Tongue (tissue), 2 donors: ENCODE measurements around the gene SLC26A6. TPM values are rescaled to one million over a fixed set of nuclear protein-coding genes. Genes with fewer than 3 reads are reported as not detected.

Experiments
- DNase-seq: peaks from one replicate; pipeline ENCODE4 v3.0.0-alpha.2; 2015
- total RNA-seq: library from RNA; depleted of rRNA; stranded (reverse); fragments of >200 nt; gene quantifications from one replicate; pipeline ENCODE4 v1.2.3, GENCODE V29; 2014

Gene SLC26A6, protein sequence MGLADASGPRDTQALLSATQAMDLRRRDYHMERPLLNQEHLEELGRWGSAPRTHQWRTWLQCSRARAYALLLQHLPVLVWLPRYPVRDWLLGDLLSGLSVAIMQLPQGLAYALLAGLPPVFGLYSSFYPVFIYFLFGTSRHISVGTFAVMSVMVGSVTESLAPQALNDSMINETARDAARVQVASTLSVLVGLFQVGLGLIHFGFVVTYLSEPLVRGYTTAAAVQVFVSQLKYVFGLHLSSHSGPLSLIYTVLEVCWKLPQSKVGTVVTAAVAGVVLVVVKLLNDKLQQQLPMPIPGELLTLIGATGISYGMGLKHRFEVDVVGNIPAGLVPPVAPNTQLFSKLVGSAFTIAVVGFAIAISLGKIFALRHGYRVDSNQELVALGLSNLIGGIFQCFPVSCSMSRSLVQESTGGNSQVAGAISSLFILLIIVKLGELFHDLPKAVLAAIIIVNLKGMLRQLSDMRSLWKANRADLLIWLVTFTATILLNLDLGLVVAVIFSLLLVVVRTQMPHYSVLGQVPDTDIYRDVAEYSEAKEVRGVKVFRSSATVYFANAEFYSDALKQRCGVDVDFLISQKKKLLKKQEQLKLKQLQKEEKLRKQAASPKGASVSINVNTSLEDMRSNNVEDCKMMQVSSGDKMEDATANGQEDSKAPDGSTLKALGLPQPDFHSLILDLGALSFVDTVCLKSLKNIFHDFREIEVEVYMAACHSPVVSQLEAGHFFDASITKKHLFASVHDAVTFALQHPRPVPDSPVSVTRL
- 12.4 TPM for total RNA-seq

- DNase-seq = peak; percentile 98
These were observed at the start of gene SLC26A6 for GRCh38 chr3:48635222-48636021. TSS of gene SLC26A6 (minus strand) at chr3:48635461. CDS start at chr3:48635393, 68 bp downstream.

GRCh38 chr3:48684480-48685143, 49.4 kb upstream of the SLC26A6 start:
- DNase-seq = peak; percentile 12

GRCh38 chr3:48684054-48684349, 48.7 kb upstream of the SLC26A6 start:
- no peak for DNase-seq

DNA sequence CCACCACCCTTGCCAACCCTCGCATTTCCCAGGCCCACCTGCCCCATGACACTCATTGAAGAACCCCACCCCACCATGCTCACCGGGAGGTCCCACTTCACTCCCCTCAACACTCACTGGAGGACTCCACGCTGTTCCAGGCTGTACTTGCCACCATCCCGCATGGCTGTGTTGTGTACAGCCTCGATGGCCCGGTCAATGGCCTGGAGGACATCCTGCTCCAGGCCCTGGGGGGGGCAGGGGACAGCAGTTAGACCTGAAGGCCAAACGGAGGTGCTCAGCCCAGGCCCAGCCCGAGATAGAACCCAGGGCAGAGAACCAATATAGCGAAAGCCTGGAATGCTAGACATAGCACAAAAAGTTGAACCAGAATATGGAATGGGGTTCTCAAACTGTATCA, 47.5 kb upstream of the SLC26A6 start:
- no peak for DNase-seq

- no peak for DNase-seq
These were observed 46.8 kb upstream of the SLC26A6 start for GRCh38 chr3:48681974-48682610.

DNA sequence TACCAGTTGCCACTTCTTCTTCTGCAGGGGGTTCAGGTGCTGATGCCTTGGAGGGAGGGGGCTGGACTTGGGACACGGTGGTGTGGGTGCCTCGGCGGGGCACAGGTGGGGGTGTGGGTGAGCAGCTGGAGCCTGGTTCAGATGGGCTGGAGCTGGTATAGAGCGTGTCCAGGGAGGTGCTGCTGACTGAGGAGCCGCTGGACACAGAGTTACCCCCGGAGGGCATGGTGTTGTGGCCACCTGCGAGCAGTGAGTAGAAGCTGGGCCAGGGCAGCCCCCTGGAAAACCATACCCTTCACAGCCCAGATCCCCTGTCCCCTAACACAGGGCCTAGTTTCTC, 46.2 kb upstream of the SLC26A6 start:
- no peak for DNase-seq

DNA sequence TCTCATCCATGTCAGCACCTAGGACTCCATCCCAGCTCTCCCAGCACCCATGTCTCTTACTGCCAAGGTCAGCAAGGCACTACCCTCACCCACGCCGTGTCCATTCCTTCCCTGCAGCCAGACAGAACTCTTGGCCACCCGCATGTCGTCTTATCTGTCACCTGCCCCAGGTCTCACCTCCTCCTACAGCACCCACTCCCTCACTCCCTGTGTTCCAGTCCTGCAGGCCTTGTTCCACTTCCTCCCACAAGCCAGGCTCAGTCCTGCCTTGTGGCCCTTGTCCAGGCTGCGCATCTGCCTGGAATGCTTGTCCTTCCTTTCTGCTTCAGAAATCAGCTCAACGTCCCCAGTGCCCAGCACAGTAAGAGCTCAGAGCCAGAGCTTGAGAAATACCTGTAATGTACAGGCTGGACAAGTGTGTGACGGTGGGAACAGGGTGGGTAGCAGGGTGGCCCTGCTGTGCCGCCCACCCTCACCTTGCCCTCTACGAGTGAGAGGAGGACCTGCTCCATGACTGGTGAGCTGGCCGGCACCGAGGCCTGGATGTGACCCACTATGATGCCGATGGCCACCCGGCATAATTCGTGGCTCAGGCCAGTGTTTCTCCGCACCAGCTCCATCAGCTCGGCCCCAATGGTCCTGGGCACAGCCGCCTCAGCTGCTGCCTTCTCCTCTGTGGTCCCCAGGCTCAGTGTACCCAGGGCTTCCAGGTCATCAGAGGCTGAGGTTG, 45.7 kb upstream of the SLC26A6 start:
- DNase-seq = no peak

- DNase-seq = no peak
These were observed 44.4 kb upstream of the SLC26A6 start for GRCh38 chr3:48679411-48680391.

DNA sequence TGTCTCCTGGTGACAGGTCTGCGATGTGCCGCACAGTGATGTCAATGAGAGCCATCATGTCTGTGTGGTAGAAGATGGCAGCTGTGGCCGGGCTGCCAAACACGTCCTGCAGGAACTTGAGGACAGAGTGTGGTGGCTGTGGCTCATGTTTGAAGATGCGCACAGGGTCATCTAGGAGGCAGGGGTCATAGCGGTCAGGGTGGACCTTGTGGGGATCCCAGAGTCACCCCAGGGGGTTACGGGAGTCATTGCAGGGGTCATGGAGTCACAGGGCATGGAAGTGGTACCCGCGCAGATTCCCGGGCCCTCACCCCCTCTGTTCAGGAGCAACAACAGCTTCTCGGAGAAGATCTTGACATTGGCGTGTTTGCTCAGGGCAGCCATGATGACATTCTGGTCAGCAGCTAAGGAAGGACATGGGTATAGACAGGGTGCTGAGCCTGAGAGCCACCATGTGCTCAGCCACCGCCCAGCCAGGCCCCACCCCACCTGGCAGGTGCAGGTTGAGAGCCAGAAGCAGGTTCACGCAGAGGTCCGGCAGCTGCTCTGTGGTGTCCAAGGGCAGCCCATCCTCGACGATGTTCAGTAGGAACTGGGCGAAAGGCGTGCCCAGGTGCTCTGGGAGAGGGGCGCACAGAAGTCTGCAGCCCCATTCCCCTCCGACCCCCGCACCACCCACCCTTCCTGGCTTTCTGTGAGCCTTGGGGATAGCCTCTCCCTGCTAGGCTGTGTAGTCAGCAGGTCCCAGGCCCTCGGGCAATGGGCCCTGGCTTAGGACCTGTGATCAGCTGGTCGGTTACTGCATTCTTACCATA, 43.5 kb upstream of the SLC26A6 start:
- DNase-seq = no peak

DNA sequence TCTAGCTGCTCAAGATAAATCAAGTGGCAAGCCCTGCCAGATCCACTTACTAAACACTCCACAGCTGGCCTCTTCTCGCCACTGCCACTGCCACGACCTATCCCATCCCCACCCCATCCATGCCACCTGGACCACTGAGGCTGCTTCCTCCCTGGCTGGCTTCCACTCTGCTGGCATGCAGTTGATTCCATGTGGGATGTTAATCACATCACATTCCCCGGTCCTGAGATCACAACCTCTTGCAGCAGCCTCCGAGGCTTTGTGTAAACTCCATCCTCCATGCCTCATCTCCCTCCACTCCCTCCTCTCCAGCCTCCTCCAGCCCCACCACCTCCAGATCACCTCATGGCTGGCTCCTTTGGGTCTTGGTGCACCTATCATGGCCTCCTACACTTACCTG, 42.8 kb upstream of the SLC26A6 start:
- DNase-seq = no peak

DNA sequence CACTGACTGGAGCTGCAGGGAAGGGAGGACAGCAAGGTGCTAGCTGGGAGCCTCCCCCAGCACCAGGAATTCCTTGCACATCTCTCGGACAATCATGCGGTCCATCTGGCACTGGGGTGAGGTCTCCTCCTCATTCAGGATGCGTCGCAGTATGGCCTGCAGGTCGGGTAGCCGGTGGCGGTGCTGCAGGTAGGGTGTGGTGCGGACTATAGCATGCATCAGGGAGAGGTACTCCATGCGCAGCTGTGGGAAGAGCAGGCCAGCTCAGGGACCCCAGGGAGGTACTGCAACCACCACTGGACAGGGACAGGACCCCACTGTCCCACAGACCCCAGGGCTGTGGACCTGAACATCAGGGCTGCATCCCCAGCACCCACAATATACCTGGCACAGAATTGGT, 39.2 kb upstream of the SLC26A6 start:
- no peak for DNase-seq

- DNase-seq = no peak
These were observed 37.3 kb upstream of the SLC26A6 start for GRCh38 chr3:48672522-48672921.

DNA sequence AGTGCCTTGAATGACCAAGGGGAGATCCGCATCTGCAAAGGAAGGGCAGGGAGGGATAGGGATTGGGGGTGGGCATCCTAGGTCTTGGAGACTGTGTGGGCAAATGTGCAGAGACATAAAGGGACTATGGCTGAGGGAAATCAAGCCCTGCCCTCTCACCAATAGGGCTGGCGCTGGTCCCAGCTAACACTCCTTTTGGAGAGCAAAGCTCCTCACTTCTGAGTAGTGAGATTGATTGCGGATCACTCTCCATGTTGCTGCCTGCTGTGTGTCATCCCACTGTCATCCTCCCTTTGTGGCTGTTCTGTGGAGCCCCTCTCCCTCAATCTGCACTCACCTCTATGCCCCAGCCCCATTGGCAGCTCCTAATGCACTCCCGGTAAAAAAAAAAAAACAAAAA, 29.7 kb upstream of the SLC26A6 start:
- no peak for DNase-seq

GRCh38 chr3:48664313-48664644, 29.0 kb upstream of the SLC26A6 start:
- DNase-seq = no peak

- DNase-seq = peak; percentile 97
These were observed 28.4 kb upstream of the SLC26A6 start for GRCh38 chr3:48663489-48664312.

- DNase-seq = peak; percentile 88
These were observed 27.7 kb upstream of the SLC26A6 start, which contains the start of gene CELSR3 for GRCh38 chr3:48662753-48663488. TSS of gene CELSR3 (minus strand) at chr3:48662886. CDS start at chr3:48662634, 252 bp downstream.

DNA sequence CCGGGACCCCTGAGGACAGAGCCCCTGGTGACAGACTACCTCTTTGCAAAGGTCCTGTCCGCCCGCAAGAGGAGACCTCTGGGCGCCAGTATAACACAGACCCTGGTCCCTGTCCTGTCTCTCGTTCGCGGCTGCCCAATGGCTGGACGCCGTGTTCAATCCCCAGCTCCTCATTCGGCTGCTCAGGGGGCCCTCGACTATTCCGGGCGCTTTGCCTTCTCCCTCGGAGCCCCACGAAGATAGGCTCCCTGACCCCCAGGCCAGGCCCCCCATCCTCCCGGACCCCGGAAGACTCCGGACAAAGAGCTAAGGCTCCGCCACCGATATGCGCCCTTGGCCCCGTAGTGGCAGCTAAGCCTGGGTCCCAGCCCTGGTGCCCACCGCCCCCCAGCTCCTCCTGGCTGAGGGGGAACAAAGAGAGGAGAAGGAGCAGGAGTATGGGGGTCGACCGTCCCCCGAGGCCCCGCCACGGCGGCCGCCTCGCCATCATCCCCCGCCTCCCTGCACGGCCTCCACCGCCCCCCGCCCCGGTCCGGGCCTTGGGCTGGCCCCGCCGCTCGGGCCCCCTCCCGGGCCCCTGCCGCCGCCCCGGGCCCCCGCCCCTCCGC, 27.0 kb upstream of the SLC26A6 start:
- DNase-seq = no peak
